MCF 10A (cell line): ENCODE data around the gene ANKFY1. TPM values are rescaled to one million over a fixed set of nuclear protein-coding genes. Genes with fewer than 3 reads are reported as not detected.

ENCODE experiments used
- BruUV-seq: library from RNA; stranded (reverse); fragments of 400-500 nt; replicated peaks from 2 replicates; lab custom pipeline; 2021; lab: Mats Ljungman, UMichigan
- CTCF ChIA-PET: fragments of 300-600 bp; sonication (Branson Sonifier 250); formaldehyde crosslinking; extraction: SDS; loops from one replicate; lab custom pipeline; 2021; ENCODE audit warnings: antibody characterized with exemption, inconsistent platforms; lab: Yijun Ruan, JAX
- POLR2A ChIA-PET: fragments of 300-600, 350-650 bp; sonication (Branson Sonifier 250); formaldehyde crosslinking; extraction: SDS; loops from one replicate; lab custom pipeline; 2020; ENCODE audit warnings: antibody characterized with exemption, inconsistent platforms; lab: Yijun Ruan, JAX
- DNase-seq: peaks from one replicate; pipeline ENCODE4 v3.0.0-alpha.2; 2018; ENCODE audit not compliant: unreplicated experiment
- H3K27ac Mint-ChIP-seq: one replicate; pipeline ENCODE4 v1.8.0; 2022; ENCODE audit warnings: mild to moderate bottlenecking, low read depth, mixed read lengths; ENCODE audit not compliant: unreplicated experiment
- H3K27me3 Mint-ChIP-seq: one replicate; pipeline ENCODE4 v1.8.0; 2022; ENCODE audit warnings: mixed read lengths; ENCODE audit not compliant: insufficient read depth, unreplicated experiment
- H3K36me3 Mint-ChIP-seq: one replicate; pipeline ENCODE4 v1.8.0; 2022; ENCODE audit warnings: mild to moderate bottlenecking, moderate library complexity, mixed read lengths; ENCODE audit not compliant: insufficient read depth, unreplicated experiment
- H3K4me1 Mint-ChIP-seq: one replicate; pipeline ENCODE4 v1.8.0; 2022; ENCODE audit warnings: mixed read lengths; ENCODE audit not compliant: insufficient read depth, unreplicated experiment
- H3K4me3 Mint-ChIP-seq: one replicate; pipeline ENCODE4 v1.8.0; 2022; ENCODE audit warnings: mild to moderate bottlenecking, moderate library complexity, mixed read lengths; ENCODE audit not compliant: unreplicated experiment
- H3K9me3 Mint-ChIP-seq: one replicate; pipeline ENCODE4 v1.8.0; 2022; ENCODE audit warnings: mixed read lengths; ENCODE audit not compliant: unreplicated experiment
- CTCF ChIP-seq: fragments of 200-600 bp; IDR thresholded peaks from one replicate; pipeline ENCODE4 v1.8.0; 2022; ENCODE audit warnings: antibody characterized with exemption, mild to moderate bottlenecking; ENCODE audit not compliant: unreplicated experiment
- intact Hi-C: fragments of 100-400 bp; cut with micrococcal nuclease; formaldehyde crosslinking; loops from 2 replicates; pipeline ENCODE4 v1.14.1; 2022
- total RNA-seq: library from RNA; stranded (reverse); gene quantifications from 2 replicates; pipeline ENCODE4 v1.2.3, GENCODE V29; 2022

The ANKFY1 gene
- total RNA-seq, 1 experiment from 2014 or later: 34.9 TPM

GRCh38 chr17:4221899-4222659 lies 41.7 kb downstream of the ANKFY1 start:
- no peaks in the 10 kb centered on the region for H3K4me1 Mint-ChIP-seq
- POLR2A ChIA-PET: interaction anchor here (0.6 to 2.7 kb wide), 4 partner anchors 11 to 1238 kb away, joined by 3 to 14 read pairs (median 3); no protein-coding TSS in a partner anchor
- no peak overlapping the region for H3K4me3 Mint-ChIP-seq
- no peak for TF ChIP-seq CTCF
- CTCF ChIA-PET: interaction anchor here (0.5 to 0.6 kb wide), 2 partner anchors 10 to 124 kb away, joined by 3 to 4 read pairs; no protein-coding TSS in a partner anchor
- no peaks in the 10 kb centered on the region for H3K9me3 Mint-ChIP-seq
- intact Hi-C loops: no loop called here
- no peak for DNase-seq
- no peaks in the 10 kb centered on the region for H3K27me3 Mint-ChIP-seq
- BruUV-seq: no TSS peak
- H3K36me3 Mint-ChIP-seq: peaks cover 31% of the 10 kb centered on the region
- no peak overlapping the region for H3K27ac Mint-ChIP-seq

GRCh38 chr17:4221163-4221562 lies 42.6 kb downstream of the ANKFY1 start:
- ChIA-PET CTCF (no interaction called here), POLR2A (interaction anchor here (0.7 to 1.1 kb wide), 2 partner anchors 12 to 1131 kb away, joined by 3 read pairs; no protein-coding TSS in a partner anchor)
- BruUV-seq: no TSS peak
- intact Hi-C loops: no loop called here
- no peak overlapping the region for H3K4me3 Mint-ChIP-seq
- no peaks in the 10 kb centered on the region for H3K4me1 Mint-ChIP-seq
- no peak for DNase-seq
- no peaks in the 10 kb centered on the region for H3K27me3 Mint-ChIP-seq
- peaks cover 26% of the 10 kb centered on the region for H3K36me3 Mint-ChIP-seq
- TF ChIP-seq CTCF: no peak
- no peaks in the 10 kb centered on the region for H3K9me3 Mint-ChIP-seq
- no peak overlapping the region for H3K27ac Mint-ChIP-seq

- Mint-ChIP-seq H3K4me3 (no peak overlapping the region), H3K27me3 (no peaks in the 10 kb centered on the region), H3K4me1 (peaks cover under 1% of the 10 kb centered on the region), H3K9me3 (no peaks in the 10 kb centered on the region), H3K36me3 (peaks cover 24% of the 10 kb centered on the region), H3K27ac (no peak overlapping the region)
- no peak for DNase-seq
- ChIA-PET CTCF (interaction anchor here (1.5 to 2.5 kb wide), 3 partner anchors 10 to 200 kb away, joined by 3 to 10 read pairs (median 4); no protein-coding TSS in a partner anchor), POLR2A (interaction anchor here (2.2 to 2.7 kb wide), 3 partner anchors 9 to 43 kb away, joined by 11 to 30 read pairs (median 12); partner anchors contain the start of gene ANKFY1)
- no peak for TF ChIP-seq CTCF
- intact Hi-C loops: no loop called here
- no TSS peak for BruUV-seq
Measured at GRCh38 chr17:4220655-4221054, 43.1 kb downstream of the ANKFY1 start.

GRCh38 chr17:4219241-4219640 lies 44.5 kb downstream of the ANKFY1 start:
- Mint-ChIP-seq H3K4me3 (no peak overlapping the region), H3K27me3 (no peaks in the 10 kb centered on the region), H3K36me3 (peaks cover 32% of the 10 kb centered on the region), H3K9me3 (no peaks in the 10 kb centered on the region), H3K4me1 (peaks cover 7% of the 10 kb centered on the region), H3K27ac (no peak overlapping the region)
- no peak for TF ChIP-seq CTCF
- intact Hi-C loops: loop anchor here (5.0 kb wide), 1 partner anchor 43 kb away; the partner anchor contains the start of gene ANKFY1
- ChIA-PET CTCF (interaction anchor here (0.6 to 2.5 kb wide), 13 partner anchors 11 to 233 kb away, joined by 3 to 17 read pairs (median 4); partner anchors contain the start of gene ANKFY1), POLR2A (interaction anchor here (0.7 to 2.7 kb wide), 9 partner anchors 11 to 1742 kb away, joined by 3 to 30 read pairs (median 4); partner anchors contain the start of genes ANKFY1 and CYB5D2)
- DNase-seq: no peak
- BruUV-seq: no TSS peak
